ENCODE measurements around the gene HIPK3.

HIPK3 gene

DNA sequence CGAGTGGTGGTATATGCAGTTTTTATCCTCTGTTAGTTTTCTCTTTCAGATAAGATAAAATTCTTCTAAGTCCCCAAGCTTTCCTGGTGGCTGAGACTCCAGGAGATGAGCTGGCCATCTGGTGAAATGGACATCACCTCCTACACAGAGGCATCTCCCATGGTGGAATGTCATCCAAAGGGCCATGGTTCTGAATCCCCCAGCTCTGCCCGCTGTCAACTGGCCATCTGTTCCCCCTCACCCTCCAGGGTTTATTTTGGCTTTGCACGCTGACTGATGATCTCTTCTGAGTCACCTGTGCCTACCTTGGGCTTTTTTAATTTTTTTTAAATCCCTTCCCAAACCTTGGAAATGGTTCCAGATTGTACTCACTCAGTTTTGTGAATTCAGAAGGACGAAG, 142.2 kb downstream of the HIPK3 start:
- DNase-seq: no peak

DNA sequence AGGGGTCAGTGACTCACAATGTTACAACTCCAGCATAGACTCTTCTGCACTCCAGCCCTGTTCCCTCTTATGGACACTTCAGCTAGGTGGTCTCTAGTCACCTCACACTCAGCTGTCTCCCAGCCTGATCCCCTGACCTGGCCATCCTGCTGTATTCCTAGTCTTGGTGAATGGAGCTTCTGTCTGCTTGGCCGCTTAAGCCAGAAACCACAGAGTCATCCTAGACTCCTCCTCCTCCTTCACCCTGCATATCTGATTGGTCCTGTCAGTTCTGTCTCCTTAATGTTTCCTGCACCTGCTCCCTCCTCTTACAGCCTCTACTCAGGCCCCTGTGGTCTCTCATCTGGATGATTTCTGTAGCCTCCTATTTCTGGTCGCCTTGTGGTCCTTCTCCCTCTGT, 144.9 kb downstream of the HIPK3 start:
- DNase-seq: no peak

DNA sequence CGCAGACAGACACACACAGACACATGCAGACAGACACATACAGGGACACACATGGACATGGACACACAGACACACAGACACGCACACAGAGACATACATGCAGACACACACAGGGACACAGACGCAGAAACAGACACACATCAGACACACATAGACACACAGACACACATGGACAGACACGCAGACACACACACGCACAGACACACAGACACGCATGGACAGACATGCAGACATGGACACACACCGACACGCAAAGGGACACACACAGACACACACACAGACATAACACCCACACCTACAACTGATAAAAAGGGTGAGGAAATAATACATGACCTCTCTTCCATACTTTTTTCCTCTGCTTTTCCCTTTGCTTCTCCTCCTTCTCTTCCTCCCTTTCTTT, 146.2 kb downstream of the HIPK3 start:
- no peak for DNase-seq

DNA sequence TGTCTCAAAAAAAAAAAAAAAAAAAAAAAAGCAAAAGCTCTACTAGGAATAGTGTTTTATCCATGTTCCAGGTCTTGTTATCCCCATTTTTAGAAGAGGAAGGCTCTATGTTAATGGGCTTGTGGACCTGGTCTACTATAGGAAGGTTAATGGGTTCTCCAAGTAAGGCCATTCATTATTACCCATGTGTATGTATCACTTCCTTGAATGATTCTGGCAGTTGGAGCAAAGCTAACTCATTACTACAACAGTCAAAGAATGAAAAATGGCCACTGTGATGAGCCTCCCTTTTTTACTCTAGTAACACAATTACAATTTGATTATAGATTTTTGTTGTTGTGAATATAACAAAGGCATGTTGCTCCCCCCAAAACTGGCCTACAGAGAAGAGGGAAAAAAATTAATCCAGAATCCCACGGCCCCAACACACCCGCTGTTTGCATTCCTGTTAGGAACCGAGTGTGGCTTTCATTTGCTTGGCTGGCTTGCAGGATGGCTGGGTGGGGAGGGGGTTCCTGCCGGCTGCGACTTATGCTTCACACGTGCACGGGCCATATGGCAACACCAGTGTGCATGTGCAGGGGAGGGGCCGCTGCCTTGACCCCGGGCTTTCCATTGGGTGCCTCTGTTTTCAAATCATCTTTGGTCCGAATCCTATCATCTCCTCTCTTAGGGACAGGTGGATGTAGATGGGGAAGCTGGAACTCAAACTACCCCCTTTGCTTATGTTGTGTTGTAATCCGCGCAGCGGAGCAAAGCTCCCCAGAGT, 148.8 kb downstream of the HIPK3 start:
- DNase-seq: no peak
